K562 (cell line): ENCODE measurements around the gene LRRC7. TPM values are rescaled to one million over a fixed set of nuclear protein-coding genes. Genes with fewer than 3 reads are reported as not detected.

Experiments used
- ATAC-seq: fragments of 200-7000 bp; cut with Tn5 transposase; 3 replicates; pipeline ENCODE4 v1.9.1; 2020; ENCODE audit warnings: moderate library complexity
- BruUV-seq: library from RNA; stranded (reverse); fragments of 400-500 nt; replicated peaks from 2 replicates; lab custom pipeline; 2021; lab: Mats Ljungman, UMichigan
- CTCF ChIA-PET: fragments of 300-600 bp; formaldehyde crosslinking; extraction: SDS; loops from one replicate; lab custom pipeline; 2021; ENCODE audit warnings: low intra/inter-chr PET ratio; lab: Yijun Ruan, JAX
- POLR2A ChIA-PET: fragments of 300-600, 350-650 bp; sonication (Branson Sonifier 250); formaldehyde crosslinking; extraction: SDS; loops from one replicate; lab custom pipeline; 2021; ENCODE audit warnings: antibody characterized with exemption, inconsistent platforms; lab: Yijun Ruan, JAX
- DNase-seq, 4 experiments: peaks; one replicate each; pipeline versions ENCODE4 v3.0.0 to v3.0.0-alpha.2; 2011 to 2018; ENCODE audit warnings: low spot score in 3 of 4, mixed read lengths in 3 of 4; ENCODE audit errors: extremely low read depth in 1 of 4
- FAIRE-seq: peaks from 2 replicates; lab custom pipeline; 2011; peaks lifted over from hg19 to GRCh38; lab: Jason Lieb, UNC
- H2AFZ ChIP-seq: 2 replicates; pipeline ENCODE4 v1.6.0; 2011; ENCODE audit warnings: low read depth, low read length, control low read depth, inconsistent platforms
- H3K27ac ChIP-seq: fragments of 200-600 bp; 3 replicates; pipeline ENCODE4 v1.8.0; 2011; ENCODE audit warnings: low read depth, mild to moderate bottlenecking, control low read depth, inconsistent platforms, low read length, moderate library complexity, mixed read lengths; ENCODE audit errors: extremely low read depth
- H3K27me3 ChIP-seq, 2 experiments: fragments of 300-600 bp in 1 of 2; 2 replicates in 1 of 2; 3 replicates in 1 of 2; pipeline versions ENCODE4 v1.6.0 to v1.8.0; 2011; ENCODE audit warnings: inconsistent platforms in 2 of 2, low read length in 2 of 2, mild to moderate bottlenecking in 1 of 2, mixed read lengths in 1 of 2, moderate library complexity in 1 of 2; ENCODE audit not compliant: control insufficient read depth in 2 of 2, insufficient read depth in 2 of 2
- H3K36me3 ChIP-seq: fragments of 300-600 bp; 3 replicates; pipeline ENCODE4 v1.8.0; 2011; ENCODE audit warnings: mild to moderate bottlenecking, low read length, inconsistent platforms; ENCODE audit not compliant: control insufficient read depth, insufficient read depth
- H3K4me1 ChIP-seq, 2 experiments: fragments of 200-600 bp in 1 of 2; replicated peaks in 1 of 2; 2 replicates in 1 of 2; 3 replicates in 1 of 2; pipeline versions ENCODE4 v1.5.1 to v1.8.0; 2011; ENCODE audit warnings: inconsistent platforms in 2 of 2, low read length in 2 of 2, mild to moderate bottlenecking in 1 of 2, mixed read lengths in 1 of 2, moderate library complexity in 1 of 2; ENCODE audit not compliant: control insufficient read depth in 2 of 2, insufficient read depth in 2 of 2
- H3K4me2 ChIP-seq: 2 replicates; pipeline ENCODE4 v1.6.1; 2011; ENCODE audit warnings: low read length, control low read depth, inconsistent platforms, mixed read lengths; ENCODE audit not compliant: insufficient read depth
- H3K4me3 ChIP-seq: fragments of 200-600 bp; sonication (generic), shearing (Covaris generic); 2 replicates; pipeline ENCODE4 v1.5.1; 2016; ENCODE audit warnings: control low read depth, inconsistent platforms
- H3K79me2 ChIP-seq: fragments of 200-600 bp; 3 replicates; pipeline ENCODE4 v1.8.0; 2011; ENCODE audit warnings: low read length, inconsistent platforms; ENCODE audit not compliant: control insufficient read depth, insufficient read depth
- H3K9ac ChIP-seq, 2 experiments: 2 replicates each; pipeline versions ENCODE4 v1.6.0 to v1.6.1; 2011; ENCODE audit warnings: low read depth in 2 of 2, low read length in 2 of 2, control low read depth in 1 of 2, inconsistent platforms in 1 of 2, mild to moderate bottlenecking in 1 of 2, mixed read lengths in 1 of 2; ENCODE audit not compliant: insufficient read depth in 1 of 2
- H3K9me1 ChIP-seq: one replicate; pipeline ENCODE4 v1.6.0; 2011; ENCODE audit warnings: inconsistent platforms, mild to moderate bottlenecking, low read length, moderate library complexity; ENCODE audit not compliant: control insufficient read depth, insufficient read depth
- H3K9me3 ChIP-seq: replicated peaks from 2 replicates; pipeline ENCODE4 v1.5.1; 2011; ENCODE audit warnings: low read depth, low read length, inconsistent platforms; ENCODE audit not compliant: control insufficient read depth, insufficient read depth
- H4K20me1 ChIP-seq: replicated peaks from 2 replicates; pipeline ENCODE4 v1.6.1; 2011; ENCODE audit warnings: low read length, inconsistent platforms, mixed read lengths; ENCODE audit not compliant: control insufficient read depth, insufficient read depth
- ARNT ChIP-seq, 2 experiments: fragments of 450-650 bp; IDR thresholded peaks; 2 replicates each; pipeline ENCODE4 v1.6.1; 2016; ENCODE audit warnings: mild to moderate bottlenecking in 1 of 2
- BCL6 ChIP-seq: fragments of 250-450 bp; sonication (Bioruptor Pico); IDR thresholded peaks from 2 replicates; pipeline ENCODE4 v1.4.0; 2020
- DNMT1 ChIP-seq: fragments of 450-650 bp; IDR thresholded peaks from 2 replicates; pipeline ENCODE4 v1.6.1; 2016; ENCODE audit warnings: antibody characterized with exemption, mild to moderate bottlenecking
- GTF2F1 ChIP-seq: IDR thresholded peaks from 2 replicates; pipeline ENCODE4 v1.6.1; 2011; ENCODE audit warnings: low read depth, low read length, improper control_type of control experiment
- MTA2 ChIP-seq: fragments of 450-650 bp; IDR thresholded peaks from 2 replicates; pipeline ENCODE4 v1.6.1; 2016; ENCODE audit warnings: low read depth
- MYNN ChIP-seq, 2 experiments: sonication (generic); formaldehyde crosslinking in 1 of 2; IDR thresholded peaks; 2 replicates each; pipeline versions ENCODE4 v1.5.0 to v1.6.1; 2016 to 2020; ENCODE audit warnings: antibody characterized with exemption in 1 of 2, missing genetic modification reagents in 1 of 2
- NEUROD1 ChIP-seq: fragments of 150-350 bp; IDR thresholded peaks from 2 replicates; pipeline ENCODE4 v1.6.1; 2014; ENCODE audit warnings: borderline replicate concordance, low read length, low read depth; ENCODE audit not compliant: partially characterized antibody
- NR2F6 ChIP-seq: fragments of 450-650 bp; formaldehyde crosslinking; IDR thresholded peaks from 2 replicates; pipeline ENCODE4 v1.4.0; 2020; ENCODE audit warnings: mild to moderate bottlenecking
- PHF20 ChIP-seq: fragments of 450-650 bp; IDR thresholded peaks from 2 replicates; pipeline ENCODE4 v1.6.1; 2018; ENCODE audit not compliant: partially characterized antibody
- TAF9B ChIP-seq: fragments of 450-650 bp; IDR thresholded peaks from 2 replicates; pipeline ENCODE4 v1.6.1; 2018; ENCODE audit warnings: mild to moderate bottlenecking; ENCODE audit not compliant: partially characterized antibody
- TEAD4 ChIP-seq, 2 experiments: sonication (generic) in 1 of 2; formaldehyde crosslinking in 1 of 2; IDR thresholded peaks; 2 replicates each; pipeline versions ENCODE4 v1.6.1 to v1.8.0; 2012 to 2022; ENCODE audit warnings: borderline replicate concordance in 1 of 2, inconsistent platforms in 1 of 2, low read length in 1 of 2, mild to moderate bottlenecking in 1 of 2, missing genetic modification reagents in 1 of 2
- ZNF75A ChIP-seq: fragments of 450-650 bp; formaldehyde crosslinking; IDR thresholded peaks from 2 replicates; pipeline ENCODE4 v1.4.0; 2020; ENCODE audit warnings: mild to moderate bottlenecking
- WGBS: fragments of 100-300 bp; shearing (Covaris generic); methylation state at CpG from one replicate; pipeline ENCODE4 v1.1.6; 2016; ENCODE audit warnings: low coverage, mixed read lengths; ENCODE audit not compliant: insufficient coverage; ENCODE audit errors: missing lambda C conversion rate; 5-methylcytosine and 5-hydroxymethylcytosine counted together
- in situ Hi-C: fragments of 300-500 bp; cut with MboI; formaldehyde crosslinking; loops from 4 replicates; pipeline ENCODE4 v1.15.0; 2018; ENCODE audit warnings: inconsistent platforms, mixed read lengths
- intact Hi-C: fragments of 100-400 bp; cut with micrococcal nuclease; formaldehyde crosslinking; loops from 2 replicates; pipeline ENCODE4 v1.14.2; 2022
- polyA plus RNA-seq, 8 experiments: library from polyadenylated mRNA; depleted of rRNA in 4 of 8; stranded (reverse) in 5 of 8; unstranded in 3 of 8; fragments of >200 nt; fragmentation: Nextera tagmentation in 2 of 8; fragmentation: Illumina TruSeq in 1 of 8; extraction: Ambion mirVana in 2 of 8; extraction: Trizol in 1 of 8; gene quantifications; 2 replicates each; pipeline versions ENCODE4 v1.2.1 to v1.2.3, GENCODE V29; 2011 to 2014; ENCODE audit warnings: inconsistent platforms in 1 of 8, missing spikeins in 1 of 8
- total RNA-seq, 7 experiments: library from RNA; depleted of rRNA in 6 of 7; stranded (reverse); fragments of >200 nt in 6 of 7; fragmentation: Illumina TruSeq in 2 of 7; extraction: Trizol in 2 of 7; gene quantifications; 2 replicates each; pipeline versions ENCODE4 v1.2.1 to v1.2.3, GENCODE V29; 2011 to 2021; ENCODE audit warnings: low replicate concordance in 1 of 7
- TF ChIP-seq, protein P1 (sequence below): fragments of 250-450 bp; sonication (Bioruptor Pico); IDR thresholded peaks from 2 replicates; pipeline ENCODE4 v1.4.0; 2020; ENCODE audit warnings: mild to moderate bottlenecking, moderate library complexity
- TF ChIP-seq, protein P2 (sequence below), 2 experiments: fragments of 450-650 bp; IDR thresholded peaks; 2 replicates each; pipeline ENCODE4 v1.6.1; 2018; ENCODE audit warnings: mild to moderate bottlenecking in 2 of 2, low read depth in 1 of 2; ENCODE audit not compliant: partially characterized antibody in 2 of 2

LRRC7 gene
- total and polyA plus RNA-seq, 9 of the 15 experiments (the other 6 are each of a cell fraction or from before 2014, with no cell fraction given), result 0.09 to 0.94 (median 0.49) TPM

DNA sequence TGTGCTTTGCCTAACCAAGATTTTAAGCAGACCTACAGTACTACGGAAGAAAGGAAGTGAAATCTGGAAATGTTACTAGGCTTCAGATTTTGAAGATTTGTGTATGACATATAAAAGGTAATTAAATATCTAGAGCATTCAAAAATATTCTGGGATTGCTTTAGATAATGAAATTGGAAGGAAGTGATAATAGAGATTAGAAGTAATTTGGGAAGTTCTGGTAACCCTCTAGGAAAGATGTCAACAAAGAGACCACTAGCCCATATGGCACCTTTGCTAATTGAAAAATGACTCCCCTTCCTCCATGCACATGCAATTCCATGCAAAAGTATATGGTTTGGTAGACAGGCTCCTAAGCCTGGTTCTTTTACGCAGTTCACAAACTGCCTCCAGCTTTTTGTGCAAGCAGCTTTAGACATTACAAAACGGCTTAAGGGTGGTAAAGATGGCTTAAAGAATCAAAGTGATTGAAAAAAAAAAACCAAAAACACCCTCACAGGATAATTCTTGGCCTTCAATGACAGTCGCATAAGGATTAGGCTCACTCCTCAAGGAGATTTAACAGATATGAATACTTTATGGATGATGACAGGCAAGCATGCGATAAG is 81.8 kb downstream of the LRRC7 start (continued):
- TF ChIP-seq, protein P1, sequence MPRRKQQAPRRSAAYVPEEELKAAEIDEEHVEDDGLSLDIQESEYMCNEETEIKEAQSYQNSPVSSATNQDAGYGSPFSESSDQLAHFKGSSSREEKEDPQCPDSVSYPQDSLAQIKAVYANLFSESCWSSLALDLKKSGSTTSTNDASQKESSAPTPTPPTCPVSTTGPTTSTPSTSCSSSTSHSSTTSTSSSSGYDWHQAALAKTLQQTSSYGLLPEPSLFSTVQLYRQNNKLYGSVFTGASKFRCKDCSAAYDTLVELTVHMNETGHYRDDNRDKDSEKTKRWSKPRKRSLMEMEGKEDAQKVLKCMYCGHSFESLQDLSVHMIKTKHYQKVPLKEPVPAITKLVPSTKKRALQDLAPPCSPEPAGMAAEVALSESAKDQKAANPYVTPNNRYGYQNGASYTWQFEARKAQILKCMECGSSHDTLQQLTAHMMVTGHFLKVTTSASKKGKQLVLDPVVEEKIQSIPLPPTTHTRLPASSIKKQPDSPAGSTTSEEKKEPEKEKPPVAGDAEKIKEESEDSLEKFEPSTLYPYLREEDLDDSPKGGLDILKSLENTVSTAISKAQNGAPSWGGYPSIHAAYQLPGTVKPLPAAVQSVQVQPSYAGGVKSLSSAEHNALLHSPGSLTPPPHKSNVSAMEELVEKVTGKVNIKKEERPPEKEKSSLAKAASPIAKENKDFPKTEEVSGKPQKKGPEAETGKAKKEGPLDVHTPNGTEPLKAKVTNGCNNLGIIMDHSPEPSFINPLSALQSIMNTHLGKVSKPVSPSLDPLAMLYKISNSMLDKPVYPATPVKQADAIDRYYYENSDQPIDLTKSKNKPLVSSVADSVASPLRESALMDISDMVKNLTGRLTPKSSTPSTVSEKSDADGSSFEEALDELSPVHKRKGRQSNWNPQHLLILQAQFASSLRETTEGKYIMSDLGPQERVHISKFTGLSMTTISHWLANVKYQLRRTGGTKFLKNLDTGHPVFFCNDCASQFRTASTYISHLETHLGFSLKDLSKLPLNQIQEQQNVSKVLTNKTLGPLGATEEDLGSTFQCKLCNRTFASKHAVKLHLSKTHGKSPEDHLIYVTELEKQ (CRISPR knock-in tag), result no peak
- no peak for TF ChIP-seq PHF20
- no peak for TF ChIP-seq TAF9B
- TF ChIP-seq DNMT1, result no peak
- TF ChIP-seq ARNT (IDR thresholded peaks at IDR 0.05), result no peak
- TF ChIP-seq TEAD4 (IDR thresholded peaks at IDR 0.05; ENCODE audit: low read length), result no peak
- TF ChIP-seq TEAD4 (CRISPR knock-in tag; IDR thresholded peaks at IDR 0.05; ENCODE audit: borderline replicate concordance), result no peak

DNA sequence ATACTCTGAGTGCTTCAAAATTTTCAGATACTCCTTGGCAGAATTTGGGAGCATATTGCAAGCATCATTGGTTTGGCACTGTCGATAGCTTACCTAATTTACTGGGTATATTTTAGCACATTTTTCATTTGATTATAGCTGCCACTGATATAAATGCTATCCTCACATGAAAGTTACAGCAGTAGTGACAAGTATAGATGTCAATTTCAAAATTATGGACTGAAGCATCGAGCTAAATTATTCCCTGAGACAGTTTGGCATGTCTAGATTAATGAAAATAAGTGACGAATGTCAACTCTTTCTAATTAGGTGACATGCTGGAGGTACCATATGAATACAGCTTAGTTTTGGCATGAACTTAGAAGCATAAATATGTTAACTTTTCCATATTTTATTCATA is 83.1 kb downstream of the LRRC7 start:
- no TSS peak for BruUV-seq
- CTCF ChIA-PET, result no interaction called here
- TF ChIP-seq ZNF75A (CRISPR knock-in tag) (no peak), BCL6 (no peak), MYNN (IDR thresholded peaks at IDR 0.05) (no peak), MYNN (CRISPR knock-in tag; IDR thresholded peaks at IDR 0.05) (no peak), NEUROD1 (no peak), GTF2F1 (no peak), MTA2 (no peak), NR2F6 (CRISPR knock-in tag) (no peak)
- TF ChIP-seq, protein P2, sequence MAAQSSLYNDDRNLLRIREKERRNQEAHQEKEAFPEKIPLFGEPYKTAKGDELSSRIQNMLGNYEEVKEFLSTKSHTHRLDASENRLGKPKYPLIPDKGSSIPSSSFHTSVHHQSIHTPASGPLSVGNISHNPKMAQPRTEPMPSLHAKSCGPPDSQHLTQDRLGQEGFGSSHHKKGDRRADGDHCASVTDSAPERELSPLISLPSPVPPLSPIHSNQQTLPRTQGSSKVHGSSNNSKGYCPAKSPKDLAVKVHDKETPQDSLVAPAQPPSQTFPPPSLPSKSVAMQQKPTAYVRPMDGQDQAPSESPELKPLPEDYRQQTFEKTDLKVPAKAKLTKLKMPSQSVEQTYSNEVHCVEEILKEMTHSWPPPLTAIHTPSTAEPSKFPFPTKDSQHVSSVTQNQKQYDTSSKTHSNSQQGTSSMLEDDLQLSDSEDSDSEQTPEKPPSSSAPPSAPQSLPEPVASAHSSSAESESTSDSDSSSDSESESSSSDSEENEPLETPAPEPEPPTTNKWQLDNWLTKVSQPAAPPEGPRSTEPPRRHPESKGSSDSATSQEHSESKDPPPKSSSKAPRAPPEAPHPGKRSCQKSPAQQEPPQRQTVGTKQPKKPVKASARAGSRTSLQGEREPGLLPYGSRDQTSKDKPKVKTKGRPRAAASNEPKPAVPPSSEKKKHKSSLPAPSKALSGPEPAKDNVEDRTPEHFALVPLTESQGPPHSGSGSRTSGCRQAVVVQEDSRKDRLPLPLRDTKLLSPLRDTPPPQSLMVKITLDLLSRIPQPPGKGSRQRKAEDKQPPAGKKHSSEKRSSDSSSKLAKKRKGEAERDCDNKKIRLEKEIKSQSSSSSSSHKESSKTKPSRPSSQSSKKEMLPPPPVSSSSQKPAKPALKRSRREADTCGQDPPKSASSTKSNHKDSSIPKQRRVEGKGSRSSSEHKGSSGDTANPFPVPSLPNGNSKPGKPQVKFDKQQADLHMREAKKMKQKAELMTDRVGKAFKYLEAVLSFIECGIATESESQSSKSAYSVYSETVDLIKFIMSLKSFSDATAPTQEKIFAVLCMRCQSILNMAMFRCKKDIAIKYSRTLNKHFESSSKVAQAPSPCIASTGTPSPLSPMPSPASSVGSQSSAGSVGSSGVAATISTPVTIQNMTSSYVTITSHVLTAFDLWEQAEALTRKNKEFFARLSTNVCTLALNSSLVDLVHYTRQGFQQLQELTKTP (IDR thresholded peaks at IDR 0.05; ENCODE audit: low read depth in 1 of 2, partially characterized antibody in 2 of 2), result no peak

More for the DNA sequence above, 83.1 kb downstream of the LRRC7 start:
- H3K4me2 ChIP-seq, result no peak overlapping the region
- FAIRE-seq, result no peak
- H3K27ac ChIP-seq, result no peak overlapping the region
- 20% methylated on average over 3 of the region's 3 CpGs for WGBS
- H4K20me1 ChIP-seq, result no peaks in the 10 kb centered on the region
- in situ Hi-C loops (no loop called here), intact Hi-C loops (no loop called here)
- H3K9ac ChIP-seq, result no peak overlapping the region
- no peaks in the 10 kb centered on the region for H3K36me3 ChIP-seq
- no peaks in the 10 kb centered on the region for H3K9me3 ChIP-seq
- no peaks in the 10 kb centered on the region for H3K79me2 ChIP-seq
- POLR2A ChIA-PET, result no interaction called here
- no peak for ATAC-seq
- DNase-seq, result no peak
- H2AFZ ChIP-seq, result no peak overlapping the region
- no peak overlapping the region for H3K4me3 ChIP-seq
- no peaks in the 10 kb centered on the region for H3K9me1 ChIP-seq
- H3K4me1 ChIP-seq, result no peaks in the 10 kb centered on the region
- no peaks in the 10 kb centered on the region for H3K27me3 ChIP-seq
